Measurements from ENCODE around the gene ACSF3. TPM values are rescaled to one million over a fixed set of nuclear protein-coding genes. Genes with fewer than 3 reads are reported as not detected.

ACSF3 gene
- total RNA-seq, 1 donor from 2014 or later: 51.4 TPM

DNA sequence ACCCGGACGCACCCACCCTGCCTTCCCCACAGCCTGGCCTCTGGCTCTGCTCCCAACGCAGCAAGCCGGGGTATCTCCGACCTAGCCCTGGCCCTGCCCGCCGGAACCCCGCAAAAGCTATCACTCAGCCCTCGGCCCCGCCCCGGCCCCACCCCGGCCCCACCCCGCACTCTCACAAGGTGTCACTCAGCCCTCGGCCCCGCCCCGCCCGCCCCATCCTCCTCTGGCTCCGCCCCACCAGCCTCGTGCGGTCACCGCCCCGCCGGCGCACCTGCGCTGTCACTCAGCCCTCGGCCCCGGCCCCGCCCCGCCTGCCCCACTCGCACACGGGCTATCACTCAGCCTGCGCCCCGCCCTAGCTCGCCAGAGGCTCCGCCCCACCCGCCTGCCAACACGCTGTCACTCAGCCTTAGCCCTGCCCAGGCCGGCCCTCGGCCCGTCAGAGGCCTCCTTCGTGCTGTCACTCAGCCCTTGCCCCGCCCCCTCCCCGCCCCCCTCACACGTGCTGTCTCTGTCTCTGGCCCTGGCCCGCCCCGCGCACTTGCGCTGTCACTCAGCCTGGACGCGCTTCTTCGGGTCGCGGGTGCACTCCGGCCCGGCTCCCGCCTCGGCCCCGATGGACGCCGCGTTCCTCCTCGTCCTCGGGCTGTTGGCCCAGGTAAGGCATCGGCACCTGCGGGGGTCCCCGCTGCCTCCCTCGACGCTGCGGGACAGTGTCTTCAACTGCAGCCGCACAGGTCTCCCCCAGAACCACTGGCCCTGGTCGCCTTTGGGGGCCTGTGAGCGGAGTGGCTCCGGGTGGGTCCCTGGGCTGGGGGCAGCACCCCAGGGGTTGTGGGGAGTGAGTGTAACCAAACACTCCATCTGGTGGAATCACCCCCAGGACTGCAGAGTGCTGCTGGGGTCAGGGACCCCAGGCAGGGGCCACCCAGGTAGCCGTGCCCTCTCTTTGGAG lies 77.8 kb downstream of the ACSF3 start, which contains the start of gene CDH15:
CDH15 (plus strand) TSS at position 533 of the 955 bp plus-strand sequence; CDS start at position 617, 84 bp downstream.
- intact Hi-C loops (cut with micrococcal nuclease): loop anchor here (1.0 to 2.0 kb wide), 7 partner anchors 21 to 361 kb away; partner anchors contain the start of genes APRT, GALNS and TRAPPC2L

DNA sequence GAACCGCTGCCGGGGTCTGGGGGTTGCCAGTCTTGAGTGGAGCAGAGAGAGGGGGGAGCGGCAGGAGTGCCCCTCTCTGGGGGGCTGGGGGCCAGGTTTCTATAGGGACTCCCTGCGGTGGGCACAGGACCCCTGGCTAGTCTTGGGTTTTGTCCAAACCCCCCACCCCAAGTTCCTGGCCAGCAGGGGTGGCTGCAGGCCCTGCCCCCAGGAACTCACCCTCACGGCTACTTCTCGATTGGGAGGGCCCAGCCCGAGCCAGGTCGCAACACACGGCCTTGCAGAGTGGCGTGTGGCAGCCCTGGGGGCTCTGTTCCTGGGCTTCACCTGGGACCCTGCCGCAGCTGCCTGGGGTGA lies 78.5 kb downstream of the ACSF3 start:
- intact Hi-C loops (cut with micrococcal nuclease): no loop called here

DNA sequence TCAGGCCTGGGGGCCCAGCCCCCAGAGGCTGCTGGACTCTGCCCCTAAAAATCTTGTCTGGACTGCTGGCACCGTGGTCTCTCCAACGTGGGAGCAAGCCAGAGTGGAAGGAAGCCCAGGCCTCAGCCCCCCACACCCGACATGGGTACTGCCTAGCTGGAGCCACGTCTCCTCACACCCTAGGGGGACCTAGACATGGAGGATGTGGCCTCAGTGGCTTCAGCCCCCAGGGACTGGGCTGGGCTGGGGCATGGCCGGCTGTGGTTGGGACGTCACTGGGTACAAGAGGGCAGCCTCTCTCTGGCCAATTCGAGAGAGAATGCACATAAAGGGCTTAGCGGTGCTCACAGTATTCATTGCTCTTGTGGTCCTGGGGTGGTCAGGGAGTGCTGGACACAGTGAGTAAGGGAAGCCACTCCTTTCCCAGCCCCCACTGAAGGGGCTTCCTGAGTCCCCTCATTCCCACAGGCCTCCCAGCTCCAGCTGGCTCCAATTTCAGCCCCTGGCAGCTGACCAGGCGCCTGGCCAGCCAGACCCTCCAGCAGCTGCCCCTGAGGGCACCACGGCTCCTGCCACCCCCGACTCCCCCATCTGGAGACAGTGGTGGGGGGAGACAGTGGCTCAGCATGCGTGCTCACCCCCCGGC lies 79.0 kb downstream of the ACSF3 start:
- intact Hi-C loops (cut with micrococcal nuclease): no loop called here

DNA sequence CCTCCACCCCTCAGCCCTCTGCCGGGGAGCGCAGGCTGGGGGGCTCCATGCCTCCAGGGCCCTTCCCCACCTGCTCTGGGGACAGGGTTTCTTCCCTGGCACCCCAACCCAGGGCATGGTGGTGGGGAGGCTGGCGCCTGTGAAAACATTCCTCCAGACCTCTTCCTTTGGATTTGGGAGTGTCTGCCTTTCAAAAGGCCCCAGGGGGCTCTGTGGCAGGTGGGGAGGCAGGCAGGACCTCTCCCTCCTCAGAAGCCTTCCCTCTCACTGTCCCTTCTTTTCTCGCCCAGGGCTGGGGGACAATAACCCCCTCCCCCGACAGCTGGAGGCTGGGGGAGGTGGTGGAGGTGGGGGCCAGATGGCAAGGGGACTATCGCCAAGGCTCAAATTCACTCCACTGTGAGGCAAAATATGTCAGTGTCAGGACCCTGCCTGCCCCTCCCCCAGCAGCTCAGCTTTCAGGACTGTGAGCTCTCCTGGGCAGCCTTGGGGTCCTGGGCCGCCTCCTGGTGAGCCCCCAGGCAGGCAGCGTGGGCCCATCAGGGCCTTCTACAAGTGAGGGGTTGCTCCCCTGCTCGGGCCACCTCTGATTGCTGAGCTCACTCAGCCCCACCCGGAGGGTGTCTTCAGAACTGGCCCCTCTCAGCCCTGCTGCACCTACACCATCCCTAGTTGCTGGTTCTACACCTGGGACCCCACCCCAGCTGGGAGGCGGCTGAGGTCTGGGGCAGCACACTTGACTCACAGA lies 79.7 kb downstream of the ACSF3 start:
- intact Hi-C loops (cut with micrococcal nuclease): no loop called here

DNA sequence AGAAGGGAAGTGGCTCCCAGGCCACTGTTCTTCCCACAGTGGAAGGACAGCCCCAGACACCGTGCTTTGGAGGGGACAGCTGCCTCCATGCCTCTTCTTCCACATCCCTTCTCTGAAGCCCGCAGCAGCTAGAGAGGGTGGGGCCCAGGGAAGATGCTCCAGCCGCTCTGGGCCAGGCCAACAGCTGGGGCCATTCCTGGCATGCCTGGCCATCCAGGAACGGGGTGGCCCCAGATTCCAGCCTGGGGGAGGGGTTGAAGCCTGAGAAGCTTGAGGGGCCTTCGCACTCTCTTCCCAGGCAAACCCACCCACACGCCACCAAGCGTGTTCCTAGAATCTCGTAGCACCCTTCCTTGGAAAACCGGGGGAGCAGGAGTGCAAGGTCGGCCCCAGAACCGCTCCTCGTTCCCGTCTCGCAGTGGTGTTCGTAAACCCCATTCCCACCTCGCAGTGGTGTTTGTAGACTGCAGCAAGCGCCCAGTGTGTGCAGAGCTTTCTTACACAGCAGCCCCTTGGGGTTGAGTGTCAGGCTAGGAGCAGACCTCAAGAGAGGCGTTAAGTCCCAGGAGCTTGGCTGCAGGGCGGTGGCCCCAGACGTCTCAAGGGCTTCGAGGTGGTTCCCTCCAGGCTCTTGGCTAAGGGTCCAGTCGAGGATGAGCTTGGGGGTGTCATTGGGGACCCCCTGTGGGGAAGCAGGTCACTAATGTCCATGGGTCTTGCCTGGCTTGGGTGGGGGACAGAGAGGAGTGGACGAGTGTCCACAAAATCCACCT lies 80.6 kb downstream of the ACSF3 start:
- intact Hi-C loops (cut with micrococcal nuclease): no loop called here

DNA sequence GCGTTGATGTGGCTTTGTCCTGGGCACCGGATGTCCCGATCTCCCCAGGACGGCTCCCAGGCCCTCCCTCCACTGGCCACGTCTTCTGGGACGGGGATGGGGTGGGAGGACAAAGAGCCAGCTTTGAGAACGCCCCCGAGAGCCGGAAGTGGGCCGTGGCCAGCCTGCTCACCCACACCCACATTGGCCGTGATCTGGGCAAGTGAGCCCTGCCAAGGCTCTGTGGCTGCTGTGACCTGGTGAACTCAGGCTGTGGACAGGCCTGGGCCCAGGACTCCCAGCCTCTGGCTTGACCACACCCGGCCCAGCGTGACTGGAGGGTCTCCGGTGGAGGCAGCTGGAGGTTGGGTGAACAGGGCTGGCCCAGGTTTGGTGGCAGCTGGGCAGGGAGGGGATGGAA lies 81.2 kb downstream of the ACSF3 start:
- intact Hi-C loops (cut with micrococcal nuclease): no loop called here

DNA sequence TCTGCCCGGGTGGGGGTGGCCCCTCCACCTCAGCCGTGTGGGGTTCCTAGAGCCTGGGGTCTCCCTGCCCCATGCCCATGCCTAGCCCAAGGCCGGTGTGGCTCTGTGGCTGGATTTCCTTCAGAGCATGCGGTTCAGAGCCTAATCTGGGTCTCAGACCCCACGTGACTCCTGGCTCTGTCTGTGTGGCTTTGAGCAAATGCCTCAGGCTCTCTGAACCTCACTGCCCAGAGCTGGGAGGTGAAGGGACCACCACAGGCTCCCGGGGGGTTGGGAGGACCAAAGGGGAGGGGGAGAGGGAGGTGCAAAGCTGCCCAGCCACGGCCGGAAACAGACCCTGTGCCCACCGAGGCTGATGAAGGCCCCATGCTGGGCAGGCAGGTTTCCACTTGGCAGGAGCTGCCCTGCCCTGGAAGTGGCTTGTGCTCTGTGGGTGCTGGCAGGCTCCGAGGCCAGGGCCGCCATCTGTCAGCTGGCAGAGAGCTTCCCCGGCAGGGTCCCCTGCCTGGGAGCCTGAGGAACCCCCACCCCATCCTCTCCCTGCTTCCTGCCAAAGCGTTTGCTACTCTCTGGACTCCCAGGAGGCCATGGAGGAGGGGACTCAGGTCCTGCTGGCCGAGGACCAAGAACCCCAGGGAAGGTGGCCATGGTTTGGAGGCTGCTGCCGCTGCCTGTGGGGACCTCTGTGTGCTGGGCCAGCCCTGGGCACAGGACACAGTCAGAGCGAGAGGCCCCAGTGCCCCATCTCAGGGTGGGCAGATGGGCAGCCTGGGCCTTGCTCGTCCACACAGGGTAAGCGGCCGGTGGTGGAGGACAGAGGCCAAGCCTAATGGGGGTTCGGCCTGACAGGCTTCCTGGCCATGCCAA lies 81.9 kb downstream of the ACSF3 start:
- intact Hi-C loops (cut with micrococcal nuclease): no loop called here

DNA sequence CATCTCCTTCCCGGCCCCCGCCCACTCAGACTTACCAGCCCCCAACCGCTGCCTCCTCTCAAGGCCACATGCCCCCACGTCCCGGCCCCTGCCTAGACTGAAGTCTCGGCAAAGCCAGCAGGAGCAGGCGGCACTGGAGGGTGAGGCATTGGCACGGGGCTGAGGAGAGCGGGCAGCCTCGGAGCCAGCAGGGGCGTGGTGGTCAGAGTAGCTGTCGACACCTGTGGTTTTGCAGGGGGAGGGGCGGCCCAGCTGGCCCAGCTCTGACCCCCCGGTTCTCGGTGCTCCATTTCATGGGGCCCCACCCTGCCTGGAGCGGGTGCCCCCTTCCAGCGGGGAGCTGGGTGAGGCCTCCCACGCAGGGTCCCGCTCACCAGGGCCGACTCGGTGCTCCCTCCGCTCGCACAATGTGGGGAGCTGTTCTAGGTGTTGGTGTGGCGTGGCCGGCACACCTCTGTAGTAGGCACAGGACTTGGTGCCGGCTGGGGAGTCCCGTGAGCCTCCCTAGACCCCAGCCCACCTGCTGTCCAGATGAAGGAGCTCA lies 82.6 kb downstream of the ACSF3 start:
- intact Hi-C loops (cut with micrococcal nuclease): no loop called here

DNA sequence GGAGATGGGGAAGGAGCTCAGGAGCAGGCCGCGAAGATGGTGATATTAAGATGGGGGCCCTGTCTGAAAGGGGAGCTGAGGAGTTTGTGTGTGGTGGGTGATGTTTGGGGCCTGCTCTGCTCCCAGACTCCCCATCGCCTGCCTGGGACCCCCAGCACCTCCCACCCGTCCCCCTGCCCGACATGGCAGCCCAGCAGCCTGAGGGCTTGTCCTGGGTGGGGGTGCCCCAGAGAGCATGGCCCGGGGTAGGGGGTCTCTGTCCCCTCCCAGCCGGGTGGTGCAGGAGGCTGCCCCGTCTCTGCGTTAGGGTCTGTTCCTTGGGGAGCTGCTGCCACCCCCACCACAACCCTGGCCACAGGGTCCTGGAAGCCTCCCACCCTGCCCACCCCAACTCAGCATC lies 83.1 kb downstream of the ACSF3 start:
- intact Hi-C loops (cut with micrococcal nuclease): no loop called here

DNA sequence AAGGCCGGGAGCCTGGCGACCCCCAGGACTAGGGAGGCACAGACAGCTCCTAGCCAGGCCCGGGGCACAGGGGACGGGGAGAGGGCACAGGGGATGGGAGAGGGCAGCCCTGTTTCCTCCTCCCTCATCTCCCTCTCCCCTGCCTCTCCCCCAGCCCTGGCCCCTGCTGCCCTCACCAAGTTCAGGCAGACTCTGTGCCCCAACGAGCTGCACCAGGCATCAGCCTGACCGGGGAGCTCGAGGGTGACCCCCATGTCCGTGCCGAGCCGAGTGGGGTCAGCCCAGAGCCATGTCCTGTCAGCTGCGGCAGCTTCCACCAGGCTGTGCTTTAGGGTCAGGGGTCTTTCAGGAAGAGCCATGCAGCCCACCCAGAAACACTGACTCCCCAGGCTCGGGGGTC lies 83.8 kb downstream of the ACSF3 start:
- intact Hi-C loops (cut with micrococcal nuclease): no loop called here

DNA sequence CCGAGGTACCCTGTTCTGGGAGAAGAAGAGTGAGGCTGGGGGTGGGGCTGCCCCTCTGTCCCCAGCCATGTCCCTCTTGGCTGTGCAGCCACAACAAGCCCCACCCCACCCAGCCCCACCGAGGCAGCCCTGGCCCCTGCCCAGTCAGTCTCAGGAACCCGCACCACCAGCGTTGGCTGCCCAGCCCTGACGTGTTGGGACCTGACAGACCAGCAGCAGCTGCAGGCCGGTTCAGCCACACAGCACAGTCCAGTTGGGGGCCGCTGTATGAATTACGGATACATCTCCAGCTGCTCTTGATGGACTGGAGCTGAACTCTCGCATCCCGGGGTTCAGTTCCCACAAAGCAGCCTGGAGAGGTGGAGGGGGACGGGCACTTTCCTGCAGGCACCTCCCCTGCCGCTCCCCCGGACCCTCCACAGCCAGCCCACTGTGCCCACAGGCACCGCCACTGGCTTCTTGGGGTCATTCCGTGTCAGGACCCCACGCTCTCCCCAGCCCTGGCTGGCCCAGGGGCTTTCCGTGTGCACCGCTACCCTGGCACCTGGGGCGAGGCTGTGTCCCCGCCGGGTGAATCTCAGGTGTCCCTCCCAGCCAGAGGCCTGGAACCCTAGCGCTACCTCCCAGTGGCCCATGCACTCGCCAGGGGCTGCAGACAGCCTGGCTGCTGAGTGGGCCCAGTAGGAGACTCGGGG lies 84.9 kb downstream of the ACSF3 start:
- intact Hi-C loops (cut with micrococcal nuclease): no loop called here

DNA sequence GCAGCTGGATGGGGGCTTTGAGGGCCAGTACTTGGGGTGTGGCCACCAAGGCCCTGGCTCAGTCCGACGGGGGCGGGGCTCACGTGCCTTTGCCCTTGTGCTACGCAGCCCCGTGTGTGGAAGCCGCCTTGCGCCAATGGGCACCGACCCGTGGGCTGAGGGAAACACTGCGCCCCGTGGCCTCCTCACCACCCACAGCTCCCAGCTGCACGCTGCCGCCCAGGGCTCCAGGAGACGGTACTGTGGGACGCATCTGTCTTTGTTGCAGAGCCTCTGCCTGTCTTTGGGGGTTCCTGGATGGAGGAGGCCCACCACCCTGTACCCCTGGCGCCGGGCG lies 85.5 kb downstream of the ACSF3 start:
- intact Hi-C loops (cut with micrococcal nuclease): no loop called here

DNA sequence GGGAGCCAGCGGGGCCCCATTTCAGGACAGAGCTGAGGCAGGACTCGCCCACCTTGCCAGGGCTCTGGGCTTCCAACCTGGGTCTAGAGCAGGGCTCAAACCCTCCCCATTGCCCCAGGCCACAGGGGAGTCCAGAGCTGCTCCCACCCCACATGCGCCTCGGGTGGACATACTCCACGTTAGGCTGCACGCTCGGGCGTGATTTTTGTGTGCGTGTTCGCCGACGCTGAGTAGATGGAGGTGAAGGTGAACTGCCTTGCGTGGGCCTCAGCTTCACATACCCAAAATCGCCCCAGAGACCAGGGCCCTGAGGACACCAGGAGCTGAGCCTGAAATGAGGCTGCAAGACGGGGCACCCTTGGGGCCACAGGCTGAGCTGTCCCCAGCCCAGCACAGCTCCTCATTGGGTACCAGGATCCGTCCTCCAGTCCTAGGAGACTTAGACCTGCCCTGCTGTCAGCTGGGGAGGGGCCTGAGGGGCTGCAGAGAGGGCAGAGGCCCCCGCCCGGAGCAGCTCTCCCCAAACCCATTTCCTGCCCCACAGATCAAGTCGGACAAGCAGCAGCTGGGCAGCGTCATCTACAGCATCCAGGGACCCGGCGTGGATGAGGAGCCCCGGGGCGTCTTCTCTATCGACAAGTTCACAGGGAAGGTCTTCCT lies 86.1 kb downstream of the ACSF3 start:
- intact Hi-C loops (cut with micrococcal nuclease): no loop called here

DNA sequence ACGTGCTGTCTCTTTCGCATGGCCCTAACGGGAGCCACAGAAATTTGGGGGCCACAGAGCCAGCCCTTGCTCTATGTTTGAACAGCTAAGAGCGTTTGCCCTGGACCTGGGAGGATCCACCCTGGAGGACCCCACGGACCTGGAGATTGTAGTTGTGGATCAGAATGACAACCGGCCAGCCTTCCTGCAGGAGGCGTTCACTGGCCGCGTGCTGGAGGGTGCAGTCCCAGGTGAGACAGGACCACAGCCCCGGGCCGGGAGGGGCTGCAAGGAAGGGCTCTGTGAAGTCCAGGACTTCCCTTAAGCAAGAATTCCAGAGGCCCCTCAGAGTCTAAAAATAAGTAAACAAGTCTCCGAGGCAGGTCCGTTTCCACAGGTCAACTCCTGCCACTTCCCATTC lies 89.8 kb downstream of the ACSF3 start:
- intact Hi-C loops (cut with micrococcal nuclease): no loop called here

DNA sequence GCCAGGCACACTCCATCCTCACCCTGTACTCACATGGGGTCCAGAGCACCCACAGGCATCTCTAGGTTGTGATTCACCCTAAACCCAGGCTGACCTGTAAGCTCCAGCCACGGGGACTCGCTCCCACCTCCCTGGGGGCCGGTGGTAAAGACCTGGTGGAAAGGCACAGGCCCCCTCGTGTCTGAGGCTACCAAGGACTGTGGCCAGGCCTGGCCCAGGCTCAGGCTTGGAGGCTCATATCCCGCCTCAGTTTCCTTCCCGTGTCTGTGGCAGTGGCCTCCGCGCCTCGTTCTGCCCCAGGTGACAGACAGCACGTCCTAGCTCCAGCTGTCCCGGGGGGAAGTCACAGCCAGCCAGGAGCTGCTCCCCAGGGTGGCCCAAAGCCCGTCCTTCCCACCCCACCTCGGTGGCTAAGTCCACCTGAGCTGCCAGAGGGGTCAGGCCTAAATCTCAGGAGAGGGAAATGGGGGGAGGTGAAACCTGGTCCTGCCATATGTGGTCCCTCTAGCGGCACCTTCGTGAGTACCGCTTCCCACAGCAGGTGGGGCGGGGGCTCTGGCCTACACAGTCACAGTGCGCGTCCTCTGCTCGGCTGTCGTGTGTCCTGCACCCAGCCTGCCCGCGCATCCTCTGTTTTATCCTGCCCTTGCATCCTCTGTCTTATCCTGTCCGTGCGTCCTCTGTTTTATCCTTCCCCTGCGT lies 90.5 kb downstream of the ACSF3 start:
- intact Hi-C loops (cut with micrococcal nuclease): no loop called here

DNA sequence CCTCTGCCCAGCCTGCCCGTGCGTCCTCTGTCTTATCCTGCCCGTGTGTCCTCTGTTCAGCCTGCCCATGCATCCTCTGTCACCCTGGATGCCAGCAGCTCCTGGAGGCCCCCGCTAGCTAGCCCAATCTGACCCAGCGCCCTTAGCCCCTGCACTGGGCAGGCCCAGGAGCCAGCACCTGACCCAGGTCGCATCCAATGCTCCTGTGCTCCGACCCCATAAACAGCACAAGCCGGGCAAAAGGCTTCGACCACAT lies 91.0 kb downstream of the ACSF3 start:
- intact Hi-C loops (cut with micrococcal nuclease): no loop called here

DNA sequence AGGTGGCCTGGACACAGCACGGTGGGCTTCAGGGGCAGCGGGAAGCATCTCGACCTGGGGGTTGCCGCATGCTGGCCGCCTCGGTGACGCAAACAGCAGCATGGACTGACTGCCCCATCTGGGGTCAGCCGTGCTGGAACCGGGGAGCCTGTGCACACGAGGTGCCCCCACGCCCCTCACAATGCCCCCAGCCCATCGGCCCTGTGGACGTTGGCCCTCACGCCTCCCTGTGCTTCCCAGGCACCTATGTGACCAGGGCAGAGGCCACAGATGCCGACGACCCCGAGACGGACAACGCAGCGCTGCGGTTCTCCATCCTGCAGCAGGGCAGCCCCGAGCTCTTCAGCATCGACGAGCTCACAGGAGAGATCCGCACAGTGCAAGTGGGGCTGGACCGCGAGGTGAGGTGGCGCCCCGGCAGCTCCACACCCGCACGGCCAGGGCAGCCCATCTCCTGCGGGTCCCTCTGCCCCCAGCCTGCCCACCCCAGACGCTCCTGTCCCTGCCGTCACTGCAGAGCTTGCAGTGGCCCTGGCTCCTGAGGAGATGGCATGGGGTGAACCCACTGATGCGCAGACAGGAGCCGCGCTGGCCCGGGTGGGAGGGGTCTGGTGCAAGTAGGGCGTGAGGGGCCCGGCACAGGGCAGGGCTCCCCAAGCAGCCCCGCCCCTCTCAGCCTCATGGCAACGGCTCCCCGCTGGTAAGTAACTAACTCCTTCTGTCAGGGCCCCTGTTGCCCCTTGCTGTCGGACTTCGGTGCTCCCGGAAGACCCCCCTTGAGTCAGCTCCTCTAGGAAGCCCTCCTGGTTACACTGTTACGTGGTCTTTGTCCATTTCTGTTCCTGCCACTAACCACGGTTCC lies 91.5 kb downstream of the ACSF3 start:
- intact Hi-C loops (cut with micrococcal nuclease): no loop called here

All from T-helper 2 cell treated with Interferon-gamma antibody and Interleukin-4, amounts not matched to agents 100 ng/mL and 5 ng/mL, for 36 hours (primary cell).